H1 (cell line): Measurements from ENCODE around the gene GPD1L.

Experiments used
- CTCF ChIP-seq, 3 experiments: IDR thresholded peaks; 1 replicate in 2 of 3; 2 replicates in 1 of 3; pipeline versions ENCODE4 v1.5.1 to v1.6.1; 2011; ENCODE audit warnings: low read length in 3 of 3, mild to moderate bottlenecking in 3 of 3, inconsistent platforms in 2 of 3, low read depth in 1 of 3, moderate library complexity in 1 of 3; ENCODE audit not compliant: insufficient read depth in 1 of 3; ENCODE audit errors: control extremely low read depth in 1 of 3
- EP300 ChIP-seq, 2 experiments: IDR thresholded peaks; 1 replicate in 1 of 2; 2 replicates in 1 of 2; pipeline ENCODE4 v1.6.1; 2011 to 2012; ENCODE audit warnings: low read depth in 2 of 2, low read length in 2 of 2, mild to moderate bottlenecking in 2 of 2, borderline replicate concordance in 1 of 2, inconsistent platforms in 1 of 2, moderate library complexity in 1 of 2
- EZH2 ChIP-seq: fragments of 200-600 bp; sonication (generic); IDR thresholded peaks from 2 replicates; pipeline ENCODE4 v1.7.1; 2012; ENCODE audit warnings: low read depth, mild to moderate bottlenecking, moderate library complexity, low read length, inconsistent platforms; ENCODE audit not compliant: severe bottlenecking

- TF ChIP-seq CTCF (IDR thresholded peaks at IDR 0.05; ENCODE audit: control extremely low read depth in 1 of 3, insufficient read depth in 1 of 3, low read depth in 1 of 3, low read length in 3 of 3) (no peak), EZH2 (no peak), EP300 (IDR thresholded peaks at IDR 0.05; ENCODE audit: borderline replicate concordance in 1 of 2, low read depth in 2 of 2, low read length in 2 of 2) (no peak)
Observed at GRCh38 chr3:32098528-32098927, 7.9 kb upstream of the GPD1L start.
